Ishikawa (cell line): ENCODE measurements around the gene IMPA2.

Experiments used
- EP300 ChIP-seq: IDR thresholded peaks from 2 replicates; pipeline ENCODE4 v1.6.1; 2012; ENCODE audit warnings: borderline replicate concordance
- FOXM1 ChIP-seq: IDR thresholded peaks from 2 replicates; pipeline ENCODE4 v1.6.1; 2012; ENCODE audit warnings: low read depth, borderline replicate concordance
- REST ChIP-seq: IDR thresholded peaks from 2 replicates; pipeline ENCODE4 v1.6.1; 2012; ENCODE audit warnings: low read depth, mild to moderate bottlenecking
- YY1 ChIP-seq: IDR thresholded peaks from 2 replicates; pipeline ENCODE4 v1.6.1; 2012; ENCODE audit warnings: low read depth
- TF ChIP-seq, protein P1 (sequence below): IDR thresholded peaks from 2 replicates; pipeline ENCODE4 v1.6.1; 2012

DNA sequence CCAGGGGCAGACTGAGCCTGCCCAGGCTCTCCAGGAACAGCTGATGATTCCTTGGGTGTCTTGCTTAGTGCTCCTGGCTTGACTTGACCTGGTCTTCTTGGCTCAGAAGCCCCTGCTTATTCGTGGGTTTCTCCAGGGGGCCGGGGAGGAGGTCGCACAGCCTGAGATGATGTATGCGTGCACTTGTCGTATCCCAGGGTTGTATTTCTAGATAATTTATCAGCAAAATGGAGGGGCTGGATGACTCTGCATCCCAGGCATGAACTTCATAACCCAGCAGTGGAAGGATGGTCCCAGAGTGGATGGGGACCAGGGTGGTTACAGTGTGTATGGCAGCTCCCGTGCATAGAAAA, 25.2 kb downstream of the IMPA2 start:
- TF ChIP-seq YY1 (no peak), FOXM1 (no peak), REST (no peak), EP300 (no peak)
- TF ChIP-seq, protein P1, sequence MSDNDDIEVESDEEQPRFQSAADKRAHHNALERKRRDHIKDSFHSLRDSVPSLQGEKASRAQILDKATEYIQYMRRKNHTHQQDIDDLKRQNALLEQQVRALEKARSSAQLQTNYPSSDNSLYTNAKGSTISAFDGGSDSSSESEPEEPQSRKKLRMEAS = no peak
